DMS79 treated with DMSO at 0.1 percent for 48 hours (cell line): ENCODE measurements around the gene MYO3B.

ENCODE experiments used
- DNase-seq: peaks from one replicate; lab custom pipeline; 2025; lab: John Stamatoyannopoulos, UW

MYO3B gene

DNA sequence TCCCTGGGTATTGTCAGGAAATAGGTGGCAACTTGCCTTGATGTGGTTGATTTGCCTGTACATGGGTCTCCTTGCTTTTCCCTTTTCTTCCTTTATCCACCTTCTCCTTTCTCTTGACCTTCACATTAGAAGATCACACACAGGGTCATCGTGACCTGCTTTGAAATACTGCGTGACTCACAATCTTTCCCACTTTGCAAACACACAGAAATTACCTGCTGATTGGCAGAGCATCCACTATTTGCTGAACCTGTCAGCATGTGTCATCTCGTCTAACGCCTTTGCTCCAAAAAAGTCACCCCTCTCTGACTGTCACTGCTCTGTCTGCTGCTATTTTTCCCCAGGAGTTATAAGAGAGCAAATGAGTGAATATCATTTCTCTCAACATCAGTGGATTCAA lies 60.8 kb downstream of the MYO3B start:
- no peak for DNase-seq

DNA sequence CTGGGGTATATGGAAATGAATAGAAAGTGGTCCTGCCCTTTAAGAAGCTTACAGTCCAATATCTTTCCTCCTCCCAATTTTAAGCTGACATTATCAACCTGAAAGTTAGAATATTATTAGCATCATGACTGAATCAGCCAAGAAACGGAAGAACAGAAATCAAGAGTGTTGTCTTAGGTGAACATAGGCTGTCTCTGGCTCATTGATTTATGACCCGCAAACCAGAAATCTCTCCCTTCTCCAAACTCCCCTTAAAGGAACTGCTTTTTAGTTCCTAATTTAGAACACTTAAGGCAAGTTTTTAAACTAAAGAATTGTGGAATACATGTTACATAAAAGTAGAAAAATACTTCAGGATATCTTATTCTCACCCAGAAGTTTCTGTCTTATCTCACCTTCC lies 62.7 kb downstream of the MYO3B start:
- DNase-seq, result no peak

DNA sequence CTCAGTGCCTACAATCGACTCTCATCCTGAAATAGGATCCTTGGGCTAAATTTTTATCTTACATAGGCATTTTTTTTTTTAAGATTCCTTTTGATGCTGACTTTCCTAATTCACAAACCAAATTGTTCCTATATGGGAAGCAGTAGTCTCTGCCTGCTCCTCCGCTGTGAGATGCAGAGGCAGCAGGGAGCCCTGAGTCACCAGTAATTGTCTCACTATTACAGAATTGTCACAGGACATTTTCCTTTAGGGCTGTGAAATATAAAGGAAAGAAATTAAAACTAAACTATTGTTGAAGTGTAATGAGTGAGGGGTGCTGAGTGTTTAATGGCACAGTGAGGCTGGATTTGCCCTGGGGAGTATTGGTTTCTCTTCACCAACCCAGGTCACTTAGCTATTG lies 63.8 kb downstream of the MYO3B start:
- no peak for DNase-seq

DNA sequence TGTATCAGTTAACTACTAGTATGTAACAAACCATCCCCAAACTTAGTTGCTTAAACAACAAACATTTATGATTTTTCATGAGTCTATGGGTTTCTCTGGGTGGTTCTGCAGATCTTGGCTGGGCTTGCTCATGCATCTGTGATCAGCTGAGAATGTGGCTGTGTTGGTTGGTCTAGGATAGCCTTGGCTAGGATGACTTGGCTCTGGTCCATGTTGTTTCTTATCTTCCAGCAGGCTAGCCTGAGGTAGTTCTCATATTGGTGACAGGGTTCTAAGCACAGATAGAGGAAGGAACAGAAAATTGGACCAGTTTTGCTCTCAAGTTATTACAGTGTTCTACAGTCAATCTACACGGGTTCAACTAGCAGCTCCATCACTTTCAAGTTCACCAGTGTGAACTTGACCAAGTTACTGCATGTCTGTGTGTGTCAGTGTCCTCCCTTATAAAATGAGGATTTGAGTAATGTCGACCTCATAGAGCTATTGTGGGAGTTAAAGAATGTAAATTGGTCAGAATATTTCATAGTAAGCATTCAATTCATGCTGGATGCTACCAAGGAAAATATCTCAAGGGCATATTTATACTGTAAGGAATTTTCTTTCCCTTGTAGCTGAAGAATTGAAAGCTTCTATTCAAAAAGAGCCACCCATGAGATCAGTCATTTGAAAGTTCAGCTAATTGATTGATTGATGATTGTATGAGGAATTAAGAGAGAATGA lies 65.3 kb downstream of the MYO3B start:
- no peak for DNase-seq

DNA sequence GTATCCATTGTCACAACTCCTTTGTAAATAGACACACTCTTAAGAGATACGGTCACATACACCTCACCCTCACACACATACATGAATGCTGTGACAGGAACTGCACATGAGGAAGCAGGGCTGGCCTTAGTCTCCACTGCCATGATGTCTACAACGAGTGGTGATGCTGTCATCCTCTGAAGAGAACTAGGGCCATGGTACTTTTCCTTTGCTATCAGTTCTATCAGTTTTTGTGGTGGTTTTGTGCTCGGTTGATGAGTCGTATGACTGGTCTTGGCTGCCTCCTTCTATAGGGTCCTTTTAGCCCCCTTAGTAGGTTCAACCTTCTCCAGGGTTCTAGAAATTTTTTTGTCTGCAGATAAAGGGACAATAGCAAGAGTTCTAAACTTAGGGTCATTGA lies 66.0 kb downstream of the MYO3B start:
- DNase-seq, result no peak

DNA sequence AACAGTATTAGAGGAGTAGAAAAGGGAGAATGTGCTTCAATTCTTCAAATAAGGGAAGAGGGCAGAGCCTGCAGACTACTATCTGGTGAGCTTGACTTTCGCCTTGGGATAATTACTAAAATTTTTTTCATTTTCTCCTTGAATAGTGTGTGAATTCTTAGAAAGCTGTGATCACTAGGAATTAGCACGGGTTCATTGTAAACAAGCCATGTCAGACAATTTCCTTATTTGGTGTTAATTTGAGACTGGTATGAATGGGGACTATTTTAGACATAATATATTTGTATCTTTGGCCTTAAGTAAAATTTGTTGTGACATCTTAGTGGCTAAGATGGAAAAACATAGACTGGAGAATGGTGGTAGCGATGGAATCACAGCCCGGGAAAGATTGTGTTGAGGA lies 66.6 kb downstream of the MYO3B start:
- DNase-seq, result no peak

DNA sequence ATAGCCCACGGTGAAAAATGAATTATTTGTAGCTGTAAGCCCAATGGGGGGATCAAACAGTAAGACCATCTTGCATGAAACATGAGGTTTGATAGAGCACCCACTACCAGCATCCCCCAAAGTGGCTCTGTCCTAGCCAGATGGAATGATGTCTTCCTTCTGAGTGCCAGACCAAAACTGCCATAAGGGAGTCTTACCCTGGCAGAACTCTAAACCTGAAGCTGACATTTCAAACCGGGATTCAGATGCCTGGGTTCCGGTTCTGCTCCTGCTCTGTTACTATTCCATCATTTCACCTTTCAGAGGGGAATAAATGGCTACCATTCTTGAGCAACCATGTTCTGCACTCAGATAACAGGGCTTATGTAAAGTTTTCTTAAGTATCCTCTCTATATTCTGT lies 67.4 kb downstream of the MYO3B start:
- DNase-seq, result no peak

DNA sequence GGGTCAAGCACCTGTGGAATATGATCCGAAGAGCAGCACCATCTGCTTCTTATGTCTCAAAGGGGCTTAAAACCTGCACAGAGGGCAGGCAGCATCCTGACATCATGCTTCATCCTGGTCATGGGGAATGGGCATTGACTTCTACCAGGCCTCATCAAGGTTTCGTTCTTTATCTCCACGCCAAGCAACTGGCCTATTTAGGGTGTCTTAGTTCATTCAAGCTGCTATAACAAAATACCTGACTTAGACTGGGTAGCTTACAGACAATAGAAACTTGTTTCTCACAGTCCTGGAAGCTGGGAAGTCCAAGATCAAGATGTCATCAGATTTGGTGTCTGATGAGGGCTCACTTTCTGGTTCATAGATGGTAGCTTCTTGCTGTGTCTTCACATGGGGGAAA lies 69.4 kb downstream of the MYO3B start:
- DNase-seq, result no peak

DNA sequence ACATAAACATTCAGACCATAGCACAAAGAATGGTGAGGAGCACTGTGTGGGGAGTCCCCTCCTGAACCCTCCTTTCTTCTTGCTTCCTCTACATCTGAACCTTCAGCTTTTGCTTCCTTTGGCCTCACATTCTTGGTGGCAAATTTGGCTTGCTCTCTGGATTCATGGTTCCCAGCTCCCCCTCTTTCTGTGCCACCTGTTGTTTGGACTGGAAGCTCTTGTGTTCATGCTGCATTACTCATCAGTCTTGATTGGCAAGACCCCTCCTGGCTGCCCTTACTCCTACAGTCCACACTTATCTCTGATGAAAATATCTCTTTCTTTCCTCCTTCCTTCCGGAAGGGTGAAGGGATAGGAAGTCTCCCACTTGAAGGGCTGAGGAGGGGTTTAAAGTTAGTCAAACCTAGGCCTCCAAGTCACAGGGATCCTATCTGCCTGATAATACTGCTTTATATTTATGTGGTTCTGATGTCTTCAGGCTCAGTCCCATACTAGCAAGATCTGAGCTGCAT lies 70.0 kb downstream of the MYO3B start:
- no peak for DNase-seq

DNA sequence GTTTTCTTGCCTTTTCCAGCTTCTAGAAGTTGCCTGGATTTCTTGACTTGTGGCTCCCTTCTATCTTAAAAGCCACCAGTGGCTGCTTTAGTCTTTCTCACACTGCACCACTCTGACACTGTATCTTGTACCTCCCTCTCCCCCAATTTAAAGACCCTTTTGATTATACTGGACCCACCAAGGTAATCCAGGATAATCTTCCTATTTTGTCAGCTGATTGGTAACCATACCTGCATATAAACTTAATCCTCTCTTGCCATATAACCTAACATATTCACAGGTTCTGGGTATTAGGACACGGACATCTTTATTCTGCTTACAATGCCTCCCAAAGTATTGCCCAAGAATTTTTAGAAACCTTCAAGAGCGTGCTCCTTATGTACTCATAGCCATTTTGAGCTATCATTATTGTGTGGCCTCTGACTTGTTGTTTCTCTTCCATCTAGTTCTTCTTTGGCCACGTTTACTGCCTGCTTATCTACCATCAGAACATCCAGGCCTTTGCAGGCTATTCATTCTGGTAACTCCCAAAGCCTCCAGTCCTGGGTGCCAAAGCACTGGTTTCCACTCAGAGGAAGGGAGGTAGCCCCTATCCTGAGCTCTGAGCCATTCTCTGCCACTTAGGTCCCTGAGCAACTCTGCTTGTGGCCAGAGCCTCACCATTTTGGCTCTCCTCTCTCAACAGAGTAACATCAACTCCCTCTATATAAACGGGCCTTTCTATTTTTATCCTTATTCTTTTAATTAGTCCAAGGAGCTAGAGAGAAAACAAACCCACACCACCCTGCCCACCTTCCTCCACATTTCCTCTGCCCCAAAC lies 70.8 kb downstream of the MYO3B start:
- DNase-seq, result no peak

DNA sequence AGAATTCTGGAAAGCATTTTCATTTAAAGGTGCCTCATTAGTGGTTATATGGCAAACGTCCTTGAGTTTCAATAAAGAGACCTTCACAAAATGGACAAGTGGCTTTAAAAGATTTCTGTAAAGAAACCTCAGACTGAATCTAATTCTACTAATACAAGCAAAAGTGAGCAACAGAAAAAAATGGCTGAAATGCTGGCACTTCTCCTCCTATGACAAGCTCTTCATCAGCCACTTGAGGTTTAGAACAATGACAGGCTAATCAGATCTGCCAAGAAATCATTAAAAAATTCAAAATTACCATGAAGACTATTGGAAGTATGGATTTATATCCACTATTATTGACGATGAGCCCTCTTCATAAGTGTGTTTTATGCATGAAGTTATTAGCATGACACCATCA lies 71.8 kb downstream of the MYO3B start:
- peak; percentile 11 for DNase-seq

DNA sequence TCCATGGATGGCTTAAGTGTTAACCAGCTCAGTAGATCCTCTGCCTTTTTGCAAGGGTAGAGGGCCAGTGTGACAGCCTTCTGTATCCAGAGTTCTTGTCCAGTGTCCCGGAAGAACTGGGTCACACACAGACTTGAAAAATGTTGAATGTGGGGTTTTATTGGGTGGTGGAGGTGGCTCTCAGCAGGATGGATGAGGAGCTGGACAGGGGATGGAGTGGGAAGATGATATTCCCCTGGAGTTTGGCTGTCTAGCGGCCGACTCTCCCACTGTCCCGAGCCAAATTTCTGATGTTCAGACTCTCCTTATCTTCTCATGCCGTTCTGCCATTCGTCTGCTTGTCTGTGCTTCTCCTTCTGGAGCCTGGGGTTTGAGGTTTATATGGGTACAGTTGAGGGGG lies 72.6 kb downstream of the MYO3B start:
- DNase-seq, result no peak

DNA sequence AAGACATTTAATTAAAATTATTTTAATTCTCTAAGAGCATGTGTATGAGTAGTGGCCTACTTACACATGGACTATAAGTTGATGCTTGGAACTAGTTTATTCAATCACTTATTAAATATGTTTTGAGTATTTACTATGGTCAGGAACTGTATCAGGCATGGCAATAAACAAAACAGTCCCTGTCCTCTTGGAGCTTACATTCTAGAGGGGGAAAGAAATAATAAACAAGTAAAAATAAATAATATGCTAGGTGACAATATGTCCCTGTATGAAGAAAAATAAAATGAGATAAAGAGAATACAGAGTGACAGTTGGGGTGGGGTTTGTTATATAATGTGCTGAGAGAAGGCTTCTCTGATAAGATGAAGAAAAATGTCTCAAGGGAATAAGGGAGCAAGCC lies 74.5 kb downstream of the MYO3B start:
- no peak for DNase-seq

DNA sequence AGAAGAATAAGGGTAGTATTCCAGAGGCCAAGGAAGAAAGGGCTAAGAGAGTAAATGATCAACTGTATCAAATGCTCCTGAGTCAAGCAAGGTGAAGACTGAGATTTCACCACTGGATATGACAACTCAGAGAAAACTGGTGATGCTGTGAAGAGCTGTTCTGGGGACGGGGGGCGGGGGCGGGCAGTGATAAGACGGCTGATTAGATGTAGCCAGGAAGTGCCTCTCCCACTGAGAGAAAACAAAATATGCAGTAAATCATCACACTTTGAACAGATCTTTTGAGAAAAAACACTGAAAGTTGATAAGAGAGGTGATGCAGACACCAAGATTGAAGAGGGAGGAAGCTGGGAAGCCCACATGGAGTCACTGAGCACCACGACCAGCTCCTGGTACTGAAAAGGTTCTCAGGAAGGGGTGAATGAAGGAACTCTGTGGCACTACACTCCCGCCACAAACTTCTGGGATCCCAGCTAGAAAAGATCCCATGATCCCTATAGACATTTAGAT lies 75.8 kb downstream of the MYO3B start:
- no peak for DNase-seq

DNA sequence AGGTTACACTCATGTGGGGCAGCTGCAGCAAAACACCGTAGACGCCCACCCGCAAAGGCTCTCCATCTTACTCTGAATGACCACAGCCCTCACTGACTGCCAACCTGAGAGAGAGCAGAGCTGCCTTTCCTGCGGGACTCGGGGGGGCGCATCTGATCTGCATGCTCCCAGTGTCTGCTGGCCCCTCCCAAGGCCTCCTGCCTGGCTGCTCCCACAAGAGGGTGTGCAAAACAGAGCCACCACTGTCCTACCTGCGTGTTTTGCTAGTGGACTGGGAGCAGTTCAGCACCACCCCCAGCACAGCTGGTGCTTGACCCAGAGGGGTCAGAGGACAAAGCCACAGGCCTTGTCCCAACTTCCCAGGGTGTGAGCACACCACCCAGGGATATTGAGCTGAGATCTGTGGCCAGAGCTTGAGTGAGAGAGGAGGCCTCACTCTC lies 76.4 kb downstream of the MYO3B start:
- DNase-seq, result no peak

DNA sequence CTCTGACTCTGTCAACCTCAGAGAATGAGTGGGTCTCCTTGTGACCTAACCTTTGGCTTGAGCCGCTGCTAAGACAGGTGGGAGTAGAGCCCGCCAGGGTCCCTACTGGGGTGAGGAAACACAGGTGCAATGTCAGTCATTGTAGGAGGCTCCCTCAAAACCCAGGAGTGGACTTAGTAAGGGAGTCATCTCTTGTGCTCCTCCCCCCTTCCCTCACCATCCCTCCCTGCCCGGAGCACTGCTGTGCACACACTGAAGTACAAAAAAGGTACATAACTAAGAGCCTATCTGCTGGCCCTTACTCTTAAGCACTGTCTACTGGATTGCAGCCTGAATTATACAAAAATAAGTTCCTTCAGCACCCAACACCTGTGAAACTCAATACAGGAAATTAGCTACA lies 77.2 kb downstream of the MYO3B start:
- no peak for DNase-seq

DNA sequence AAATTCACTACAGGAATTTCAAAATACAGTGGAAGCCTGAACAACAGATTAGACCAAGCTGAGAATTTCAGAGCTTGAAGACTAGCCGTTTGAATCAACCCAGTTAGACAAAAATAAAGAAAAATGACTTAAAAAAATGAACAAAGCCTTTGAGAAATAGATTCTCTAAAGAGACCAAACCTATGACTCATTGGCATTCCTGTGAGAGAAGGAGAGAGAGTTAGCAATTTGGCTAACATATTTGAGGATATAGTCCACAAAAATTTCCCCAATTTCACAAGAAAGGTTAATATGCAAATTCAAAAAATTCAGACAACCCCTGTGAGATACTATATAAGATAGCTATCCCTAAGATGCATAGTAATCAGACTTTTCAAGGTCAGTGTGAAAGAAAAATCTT lies 78.0 kb downstream of the MYO3B start:
- DNase-seq, result no peak

DNA sequence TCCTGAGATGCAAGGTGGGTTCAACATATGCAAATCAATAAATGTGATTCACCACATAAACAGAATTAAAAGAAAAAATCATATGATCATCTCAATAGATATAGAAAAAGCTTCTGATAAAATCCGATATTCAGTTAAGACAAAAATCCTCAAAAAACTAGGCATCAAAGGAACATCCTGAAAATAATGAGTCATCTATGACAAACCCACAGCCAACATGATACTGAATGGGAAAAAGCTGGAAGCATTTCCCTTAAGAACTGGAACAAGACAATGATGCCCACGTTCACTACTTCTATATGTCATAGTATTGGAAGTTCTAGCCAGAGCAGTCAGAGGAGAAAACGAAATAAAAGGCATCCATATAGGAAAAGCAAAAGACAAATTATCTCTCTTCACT lies 80.4 kb downstream of the MYO3B start:
- DNase-seq, result no peak

DNA sequence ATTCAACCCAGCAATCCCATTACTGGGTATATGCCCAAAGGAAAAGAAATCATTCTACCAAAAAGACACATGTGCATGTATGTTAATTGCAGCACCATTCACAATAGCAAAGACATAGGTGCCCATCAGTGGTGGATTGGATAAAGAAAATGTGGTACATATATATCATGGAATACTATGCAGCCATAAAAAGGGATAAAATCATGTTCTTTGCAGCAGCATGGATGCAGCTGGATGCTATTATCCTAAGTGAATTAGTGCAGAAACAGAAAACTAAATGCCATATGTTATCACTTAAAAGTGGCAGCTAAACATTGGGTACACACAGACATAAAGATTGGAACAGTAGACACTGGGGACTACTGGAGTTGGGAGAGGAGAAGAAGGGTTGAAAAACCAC lies 82.2 kb downstream of the MYO3B start:
- DNase-seq, result no peak

DNA sequence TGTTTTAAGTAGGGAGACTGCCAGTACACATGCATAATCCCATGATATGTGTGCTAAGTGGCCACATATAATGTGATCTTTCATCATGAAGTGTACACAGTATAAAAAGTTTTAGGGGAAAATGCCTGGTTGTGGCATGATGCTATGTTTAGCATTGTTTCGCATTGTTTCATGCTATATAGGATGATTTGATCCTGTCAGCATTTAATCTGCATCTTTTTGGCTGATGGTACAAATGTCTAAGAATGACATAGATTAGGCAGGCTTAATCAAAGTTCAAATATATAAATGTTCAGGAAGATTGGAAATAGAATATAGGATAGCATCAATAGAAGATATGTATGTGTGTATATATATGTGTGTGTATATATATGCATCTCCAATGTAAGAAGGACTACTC lies 83.6 kb downstream of the MYO3B start:
- no peak for DNase-seq

DNA sequence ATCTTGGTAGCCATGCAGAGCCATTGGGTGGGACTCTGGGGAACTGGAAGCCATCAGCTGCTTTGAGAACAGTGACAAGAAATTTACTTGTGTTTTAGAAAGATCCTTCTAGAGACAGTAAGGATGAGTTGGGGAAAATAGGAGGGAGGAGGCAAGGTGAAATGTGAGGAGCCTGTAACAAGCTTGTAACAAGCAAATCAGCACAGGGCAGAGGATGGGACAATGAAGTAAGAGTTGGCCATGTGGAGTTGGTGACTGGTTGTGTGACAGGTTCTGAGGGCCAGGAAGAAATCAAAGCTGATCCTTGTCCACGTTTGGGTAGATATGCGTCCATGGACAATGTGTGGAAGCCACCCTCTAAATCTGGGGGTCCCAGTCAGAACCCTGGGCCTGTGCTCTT lies 84.4 kb downstream of the MYO3B start:
- no peak for DNase-seq

DNA sequence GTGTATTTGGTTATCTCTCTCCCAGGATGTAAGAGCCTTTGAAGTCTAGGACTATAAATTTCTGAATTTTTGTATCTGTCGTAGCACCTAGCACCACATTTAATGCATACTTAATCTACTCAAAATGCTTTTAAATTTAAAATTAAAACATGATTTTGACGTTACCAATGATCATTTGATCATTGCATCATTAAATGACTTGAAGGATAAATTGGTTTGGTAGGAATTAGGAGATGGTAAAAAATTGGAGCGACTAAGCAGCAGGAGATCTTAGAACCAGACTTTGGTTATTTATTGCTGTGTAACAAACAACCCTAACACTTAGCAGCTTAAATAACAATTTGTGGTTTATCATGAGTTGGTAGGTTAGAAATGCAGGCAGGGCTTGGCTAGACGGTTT lies 84.9 kb downstream of the MYO3B start:
- no peak for DNase-seq
